ENCODE results near the gene EMSY.

EMSY gene

GRCh38 chr11:76512851-76513653 is 68.2 kb downstream of the EMSY start:
- H3K4me3 ChIP-seq (replicated peaks; ENCODE audit: low read depth, low read length), result no peak overlapping the region
- peak; percentile 13 for TF ChIP-seq CTCF (IDR thresholded peaks at IDR 0.05; ENCODE audit: low read depth, low read length, missing control alignments)
- DNase-seq (ENCODE audit: extremely low read depth, low read depth), result peak; percentile 11

- no peak overlapping the region for H3K4me3 ChIP-seq (replicated peaks; ENCODE audit: low read depth, low read length)
- no peak for DNase-seq (ENCODE audit: extremely low read depth, low read depth)
- no peak for TF ChIP-seq CTCF (IDR thresholded peaks at IDR 0.05; ENCODE audit: low read depth, low read length, missing control alignments)
Observed at GRCh38 chr11:76513654-76514034, 68.8 kb downstream of the EMSY start.

GRCh38 chr11:76515494-76515893 is 70.7 kb downstream of the EMSY start:
- no peak overlapping the region for H3K4me3 ChIP-seq (replicated peaks; ENCODE audit: low read depth, low read length)
- no peak for DNase-seq (ENCODE audit: extremely low read depth, low read depth)
- no peak for TF ChIP-seq CTCF (IDR thresholded peaks at IDR 0.05; ENCODE audit: low read depth, low read length, missing control alignments)

- DNase-seq (ENCODE audit: extremely low read depth, low read depth), result no peak
- H3K4me3 ChIP-seq (replicated peaks; ENCODE audit: low read depth, low read length), result no peak overlapping the region
- TF ChIP-seq CTCF (IDR thresholded peaks at IDR 0.05; ENCODE audit: low read depth, low read length, missing control alignments), result no peak
Observed at GRCh38 chr11:76523147-76523546, 78.3 kb downstream of the EMSY start.

- TF ChIP-seq CTCF (IDR thresholded peaks at IDR 0.05; ENCODE audit: low read depth, low read length, missing control alignments), result no peak
- H3K4me3 ChIP-seq (replicated peaks; ENCODE audit: low read depth, low read length), result no peak overlapping the region
- DNase-seq (ENCODE audit: extremely low read depth, low read depth), result no peak
Observed at GRCh38 chr11:76523786-76524436, 79.1 kb downstream of the EMSY start.

GRCh38 chr11:76524461-76524860 is 79.6 kb downstream of the EMSY start:
- no peak for DNase-seq (ENCODE audit: extremely low read depth, low read depth)
- H3K4me3 ChIP-seq (replicated peaks; ENCODE audit: low read depth, low read length), result no peak overlapping the region
- no peak for TF ChIP-seq CTCF (IDR thresholded peaks at IDR 0.05; ENCODE audit: low read depth, low read length, missing control alignments)
